ENCODE data around the gene RFESD.
A peak's percentile ranks its signal among the peaks of the same experiment; 100 is the strongest.
"Not testable (repeated sequence)": the region's sequence is repeated elsewhere in the genome, so short reads cannot be mapped to it uniquely, and the experiment has no call there.

RFESD gene

GRCh38 chr5:95630394-95630917 is 16.1 kb upstream of the RFESD start:
- no peak for DNase-seq

GRCh38 chr5:95631255-95631958 is 15.2 kb upstream of the RFESD start:
- no peak for DNase-seq

GRCh38 chr5:95631991-95632675 is 14.4 kb upstream of the RFESD start:
- no peak for DNase-seq

GRCh38 chr5:95632942-95633341 is 13.6 kb upstream of the RFESD start:
- not testable (repeated sequence) for DNase-seq

- no peak for DNase-seq
Measured at GRCh38 chr5:95633671-95634070, 12.9 kb upstream of the RFESD start.

- DNase-seq = no peak
Measured at GRCh38 chr5:95634081-95634480, 12.5 kb upstream of the RFESD start.

GRCh38 chr5:95638632-95639031 is 7.9 kb upstream of the RFESD start:
- DNase-seq = no peak

GRCh38 chr5:95641741-95642220 is 4.8 kb upstream of the RFESD start:
- no peak for DNase-seq

GRCh38 chr5:95643152-95643551 is 3.4 kb upstream of the RFESD start:
- no peak for DNase-seq

GRCh38 chr5:95644351-95645042 is 2.1 kb upstream of the RFESD start:
- peak; percentile 27 for DNase-seq

- DNase-seq = not testable (repeated sequence)
Measured at GRCh38 chr5:95646226-95646568, 380 bp upstream of the RFESD start.

GRCh38 chr5:95647886-95648860 is 1.6 kb downstream of the RFESD start:
- DNase-seq = no peak

GRCh38 chr5:95649274-95649673 is 2.7 kb downstream of the RFESD start:
- DNase-seq = no peak

- DNase-seq = no peak
Measured at GRCh38 chr5:95649842-95650620, 3.5 kb downstream of the RFESD start.

- DNase-seq = no peak
Measured at GRCh38 chr5:95652849-95653248, 6.3 kb downstream of the RFESD start.

GRCh38 chr5:95654196-95654595 is 7.6 kb downstream of the RFESD start:
- DNase-seq = no peak

- DNase-seq = no peak
Measured at GRCh38 chr5:95655575-95655974, 9.0 kb downstream of the RFESD start.

- no peak for DNase-seq
Measured at GRCh38 chr5:95660060-95660459, 13.5 kb downstream of the RFESD start.

- DNase-seq = no peak
Measured at GRCh38 chr5:95662946-95663345, 16.4 kb downstream of the RFESD start.

GRCh38 chr5:95664204-95664786 is 17.7 kb downstream of the RFESD start:
- DNase-seq = no peak

GRCh38 chr5:95667061-95667618 is 20.6 kb downstream of the RFESD start:
- no peak for DNase-seq

Data from DMS79 (cell line).